Measurements from ENCODE around the gene TNFRSF14.

The TNFRSF14 gene

DNA sequence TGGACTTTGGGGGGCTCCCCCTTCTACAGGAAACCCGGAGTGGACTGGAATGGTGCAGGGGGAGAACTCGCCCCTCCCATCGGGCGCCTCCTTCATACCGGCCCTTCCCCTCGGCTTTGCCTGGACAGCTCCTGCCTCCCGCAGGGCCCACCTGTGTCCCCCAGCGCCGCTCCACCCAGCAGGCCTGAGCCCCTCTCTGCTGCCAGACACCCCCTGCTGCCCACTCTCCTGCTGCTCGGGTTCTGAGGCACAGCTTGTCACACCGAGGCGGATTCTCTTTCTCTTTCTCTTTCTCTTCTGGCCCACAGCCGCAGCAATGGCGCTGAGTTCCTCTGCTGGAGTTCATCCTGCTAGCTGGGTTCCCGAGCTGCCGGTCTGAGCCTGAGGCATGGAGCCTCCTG lies at the start of gene TNFRSF14:
TNFRSF14 (plus strand) TSS at position 95 of the 401 bp plus-strand sequence; CDS start at position 389, 294 bp downstream.
- no peak for DNase-seq

DNA sequence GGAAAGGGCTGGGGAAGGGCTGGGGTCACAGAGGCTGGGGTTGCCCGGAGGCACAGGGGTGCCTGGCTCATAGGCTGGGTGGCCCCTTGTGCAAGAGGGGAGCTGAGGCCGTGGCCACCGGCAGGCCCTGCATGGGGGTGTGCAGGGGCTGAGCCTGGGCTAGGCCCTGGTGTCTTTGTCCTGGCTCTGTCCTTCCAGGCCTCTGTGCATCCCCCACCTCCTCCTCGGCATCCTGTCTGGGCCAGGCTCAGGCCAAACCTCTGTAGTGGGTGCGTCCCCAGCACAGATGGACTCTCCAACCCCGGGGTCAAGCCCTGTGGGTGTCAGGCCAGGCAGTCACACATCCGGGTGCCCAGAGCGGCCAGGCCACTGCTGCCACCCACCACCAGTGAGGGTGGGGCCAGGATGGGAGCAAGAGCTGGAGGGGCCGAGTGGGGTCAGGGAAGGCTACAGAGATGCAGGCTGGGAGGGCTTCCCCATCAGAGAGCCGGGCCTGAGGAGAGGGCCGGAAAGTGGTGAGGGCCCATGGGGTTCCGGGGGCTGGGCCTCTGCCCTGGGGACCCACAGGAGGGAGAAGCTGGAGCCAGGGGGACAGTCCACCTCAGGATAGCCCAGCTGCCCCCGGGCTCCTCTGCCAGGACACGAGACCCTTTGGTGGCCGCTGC lies 49.1 kb upstream of the TNFRSF14 start:
- DNase-seq, result no peak

DNA sequence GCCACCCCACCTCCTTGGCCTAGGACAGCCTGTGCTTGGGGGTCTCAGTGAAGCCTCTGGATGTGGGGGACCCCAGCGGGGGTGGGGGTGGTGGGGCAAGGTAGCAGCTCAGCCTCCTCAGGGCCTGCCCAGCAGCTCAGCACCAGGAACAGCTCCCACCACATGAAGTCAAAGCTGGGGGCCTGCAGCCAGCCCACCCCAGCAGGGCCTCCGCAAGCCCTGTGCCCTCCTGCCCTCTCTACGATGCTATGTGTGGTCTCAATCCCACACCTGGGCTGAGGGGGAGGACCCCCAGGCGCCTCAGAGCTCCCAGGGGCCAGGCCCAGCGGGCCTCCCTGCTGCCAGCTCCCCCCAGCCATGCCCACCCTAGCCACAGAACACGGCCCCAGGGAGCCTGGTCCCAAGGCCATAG lies 48.4 kb upstream of the TNFRSF14 start:
- DNase-seq, result no peak

DNA sequence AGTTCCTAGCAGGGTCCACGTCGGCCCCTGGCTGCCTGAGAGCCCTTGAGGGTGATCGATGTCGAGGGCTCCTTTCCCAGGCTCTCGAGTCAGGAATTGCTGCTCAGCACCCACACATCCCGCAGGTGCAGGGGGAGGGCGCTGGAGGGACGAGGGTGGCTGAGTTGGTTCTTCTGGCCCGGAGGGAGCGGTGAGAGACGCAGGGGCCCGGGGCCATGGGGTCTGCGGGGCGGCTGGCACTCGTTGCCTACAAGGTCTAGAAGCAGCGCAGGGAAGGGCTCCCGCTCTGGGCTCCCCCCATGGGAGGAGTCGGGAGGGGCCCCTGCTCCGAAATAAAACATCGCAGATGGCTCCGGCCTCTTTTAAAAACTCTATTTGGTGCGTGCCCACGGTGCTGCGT lies 48.0 kb upstream of the TNFRSF14 start:
- DNase-seq, result no peak

DNA sequence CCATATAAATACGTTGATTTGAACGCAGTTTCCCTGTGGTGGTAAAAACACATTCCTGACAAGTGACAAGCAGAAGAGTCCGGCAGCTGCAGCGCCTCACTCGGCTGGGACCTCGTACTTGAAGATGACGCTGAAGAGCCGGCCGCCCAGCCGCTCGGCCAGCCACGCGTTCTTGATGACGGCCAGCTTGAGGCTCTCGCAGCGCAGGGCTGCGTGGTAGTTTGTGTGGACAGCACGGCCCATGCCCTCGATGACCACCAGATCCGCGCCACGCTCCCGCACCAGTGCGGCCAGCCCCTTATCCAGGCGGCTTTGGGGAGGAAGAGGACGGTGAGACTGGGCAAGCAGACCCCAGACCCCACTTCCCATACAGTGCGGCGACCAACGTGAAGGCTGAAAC lies 47.4 kb upstream of the TNFRSF14 start:
- no peak for DNase-seq

DNA sequence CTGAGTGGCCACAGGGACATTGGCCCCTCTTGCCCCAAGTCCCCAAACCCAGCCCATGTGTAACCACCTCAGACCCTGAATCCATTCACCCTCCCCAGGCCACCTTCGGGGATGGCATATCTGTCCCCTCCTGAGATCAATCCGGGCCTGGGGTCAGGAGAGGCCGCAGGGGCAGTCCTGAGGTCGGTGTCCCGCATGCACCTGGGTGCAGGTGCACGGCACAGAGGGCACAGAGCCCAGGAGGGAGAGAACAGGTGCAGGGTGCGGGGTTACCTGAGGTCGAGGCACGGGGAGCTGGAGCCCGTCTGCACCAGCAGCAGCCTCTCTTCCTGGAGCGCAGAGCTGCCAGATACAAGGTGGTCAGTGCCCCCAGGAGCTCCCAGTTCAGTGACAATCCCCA lies 46.6 kb upstream of the TNFRSF14 start:
- DNase-seq, result no peak

DNA sequence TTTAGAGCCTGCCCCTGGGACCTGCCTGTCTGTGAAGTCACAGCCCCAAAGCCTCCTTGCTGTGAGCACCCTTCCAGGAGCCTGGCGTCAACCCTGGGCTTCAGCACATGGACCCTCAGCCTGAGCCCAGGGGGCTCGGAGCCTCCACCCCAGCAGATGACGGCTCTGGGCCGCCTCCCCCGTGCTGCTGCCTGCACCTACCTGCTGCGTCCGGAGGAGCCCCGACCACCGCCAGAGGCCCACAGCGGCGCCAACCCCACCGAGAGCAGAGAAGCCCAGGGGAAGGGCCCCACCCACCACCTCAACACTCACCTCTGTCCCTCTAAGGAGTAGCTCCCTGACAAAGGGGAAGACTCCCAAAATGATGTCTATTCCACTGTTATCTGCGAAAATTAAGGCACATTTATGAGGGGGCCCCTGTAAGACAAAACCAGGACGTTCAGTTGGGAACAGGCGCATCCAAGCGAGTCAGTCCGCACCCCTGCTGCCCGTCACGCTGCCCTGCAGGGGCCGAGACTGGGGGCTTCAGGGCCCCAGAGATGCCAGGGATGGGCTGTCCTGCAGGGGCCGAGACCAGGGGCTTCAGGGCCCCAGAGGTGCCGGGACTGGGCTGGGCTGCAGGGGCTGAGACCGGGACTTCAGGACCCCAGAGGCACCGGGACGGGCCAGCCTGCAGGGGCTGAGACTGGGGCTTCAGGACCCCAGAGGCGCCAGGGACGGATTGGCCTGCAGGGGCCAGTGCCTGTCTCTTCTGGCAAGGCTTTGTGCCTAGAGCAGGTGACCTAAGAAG lies 45.6 kb upstream of the TNFRSF14 start:
- DNase-seq, result no peak

DNA sequence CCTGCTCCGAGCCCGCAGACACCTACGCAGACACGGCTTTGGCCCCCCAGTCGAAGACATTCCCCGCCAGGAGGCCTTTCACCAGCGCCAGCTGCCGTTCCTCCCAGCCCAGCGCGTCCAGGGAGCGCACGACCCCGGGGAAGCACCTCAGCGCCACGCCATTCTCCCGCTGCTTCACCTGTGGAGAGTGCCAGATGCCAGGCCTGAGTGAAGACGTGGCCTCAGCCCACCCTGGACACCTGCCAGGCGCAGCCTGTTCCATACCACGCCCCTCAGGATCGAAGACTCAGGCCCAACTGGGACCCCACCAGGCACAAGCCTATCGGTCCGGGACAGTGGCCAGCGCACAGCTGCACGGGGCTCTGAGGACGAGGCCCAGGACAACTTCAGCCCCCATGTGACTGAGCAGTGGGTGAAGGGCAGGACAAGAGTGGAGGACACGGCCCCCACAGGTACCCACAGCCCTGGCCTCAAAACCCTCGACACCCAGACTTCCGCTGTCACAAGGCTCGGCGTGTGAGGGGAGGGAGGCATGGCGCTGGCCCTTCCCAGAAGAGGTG lies 43.2 kb upstream of the TNFRSF14 start:
- DNase-seq, result no peak

DNA sequence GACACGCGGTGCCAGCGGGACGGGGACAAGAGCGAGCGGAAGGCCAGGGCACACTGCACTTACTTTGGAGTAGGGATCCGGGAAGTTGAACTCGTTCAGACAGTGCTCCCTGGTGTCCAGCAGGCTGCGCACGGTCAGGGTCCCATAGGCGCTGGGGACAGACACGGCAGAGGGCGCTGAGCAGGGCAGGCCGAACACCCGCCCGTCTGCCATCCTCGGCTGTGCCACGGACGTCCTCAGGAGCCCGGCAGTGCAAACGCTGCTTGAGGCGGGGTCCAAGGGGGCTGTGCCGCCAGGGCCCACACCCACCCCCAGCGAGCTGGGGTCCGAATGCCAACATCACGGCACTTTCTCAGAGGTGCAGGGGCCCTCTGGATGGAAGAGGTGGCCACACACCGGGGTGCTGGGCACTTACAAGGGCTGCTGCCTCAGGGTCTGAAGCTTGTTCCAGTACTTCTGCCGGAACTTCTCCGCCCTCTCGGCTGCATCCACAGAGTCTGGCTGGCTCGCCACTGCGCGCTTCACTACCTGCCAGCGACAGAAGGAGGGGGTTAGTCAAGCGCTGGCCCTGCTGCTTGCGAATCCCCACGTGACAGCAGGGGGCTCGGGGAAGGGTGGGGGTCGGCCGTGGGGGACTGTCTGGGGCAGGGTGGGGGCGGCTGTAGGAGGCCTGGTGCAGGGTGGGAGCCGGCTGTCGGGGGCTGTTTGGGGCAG lies 42.1 kb upstream of the TNFRSF14 start:
- no peak for DNase-seq

DNA sequence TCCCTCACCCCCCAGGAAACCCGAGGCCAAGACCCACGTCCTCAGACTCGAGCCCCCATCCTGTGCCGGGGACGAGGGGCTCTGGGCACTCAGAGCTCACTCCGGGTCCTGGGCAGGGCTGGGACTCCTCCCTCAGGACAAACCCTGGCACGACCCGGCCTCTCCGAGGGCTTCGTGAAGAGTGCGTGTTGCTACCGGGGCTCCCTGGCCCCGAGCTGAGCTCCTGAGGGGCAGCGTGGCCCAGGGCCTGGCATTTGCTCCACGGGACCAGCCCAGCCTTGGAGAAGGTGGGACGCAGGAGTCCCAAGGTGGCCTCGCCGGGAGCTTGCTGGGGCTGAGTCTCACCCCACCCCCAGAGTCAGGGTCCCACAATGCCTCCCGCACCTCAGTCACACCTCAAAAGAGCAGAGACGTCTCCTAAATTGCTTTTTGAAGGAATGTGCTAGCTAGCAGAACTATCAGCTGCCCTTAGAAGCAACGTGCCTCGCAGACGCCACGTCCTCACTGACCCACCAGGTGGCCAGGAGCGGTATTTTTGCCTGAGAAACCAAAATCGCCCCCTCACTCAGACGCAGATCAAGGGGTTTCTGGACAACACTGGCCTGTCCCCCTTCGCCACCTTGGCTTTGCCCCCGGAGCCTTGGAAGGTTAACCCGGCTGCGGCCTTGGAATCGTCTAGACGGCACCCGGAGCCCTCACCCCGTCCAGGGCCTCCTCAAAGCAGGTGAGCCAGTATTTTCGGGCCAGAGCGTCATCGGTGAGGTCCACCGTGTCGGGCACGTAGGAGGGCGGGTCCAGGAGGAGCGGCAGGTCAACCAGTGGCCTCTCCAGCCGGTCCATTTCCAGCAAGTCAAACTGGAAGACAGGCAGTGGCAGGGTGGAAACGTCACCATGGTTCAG lies 41.1 kb upstream of the TNFRSF14 start:
- no peak for DNase-seq

DNA sequence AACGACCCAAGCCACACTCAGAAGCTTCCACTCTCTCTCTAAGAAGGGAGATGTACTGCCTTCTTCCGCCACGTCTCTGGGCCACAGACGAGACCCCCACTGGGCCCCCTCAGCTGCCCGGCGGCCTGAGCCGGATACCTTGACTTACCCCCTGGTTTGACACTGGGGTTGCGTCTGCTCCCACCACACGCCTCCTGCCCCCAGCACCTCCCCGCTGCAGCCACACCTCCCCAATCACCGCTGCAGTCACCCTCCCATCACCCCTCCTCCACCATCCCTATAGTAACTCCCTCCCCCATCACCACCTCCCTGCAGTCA lies 40.4 kb upstream of the TNFRSF14 start:
- no peak for DNase-seq

DNA sequence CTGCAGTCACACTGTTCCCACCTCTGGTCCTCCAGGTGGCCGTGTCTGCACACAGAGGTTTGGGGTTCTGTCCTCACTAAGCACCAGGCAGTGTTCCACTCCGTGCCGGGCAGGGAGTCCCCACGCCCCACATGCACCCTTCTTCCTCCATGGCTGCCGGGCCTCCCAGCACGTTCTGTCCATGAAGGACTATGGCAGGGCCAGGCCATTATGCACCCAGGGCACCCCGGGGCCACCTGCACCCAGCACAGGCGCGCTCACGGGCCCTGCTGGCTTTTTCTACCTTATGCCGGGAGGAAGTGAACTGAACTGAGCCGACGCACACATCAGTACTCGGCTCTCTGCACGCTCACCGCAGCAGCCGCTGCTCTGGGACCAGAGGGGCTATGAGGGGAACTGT lies 40.0 kb upstream of the TNFRSF14 start:
- DNase-seq, result no peak

DNA sequence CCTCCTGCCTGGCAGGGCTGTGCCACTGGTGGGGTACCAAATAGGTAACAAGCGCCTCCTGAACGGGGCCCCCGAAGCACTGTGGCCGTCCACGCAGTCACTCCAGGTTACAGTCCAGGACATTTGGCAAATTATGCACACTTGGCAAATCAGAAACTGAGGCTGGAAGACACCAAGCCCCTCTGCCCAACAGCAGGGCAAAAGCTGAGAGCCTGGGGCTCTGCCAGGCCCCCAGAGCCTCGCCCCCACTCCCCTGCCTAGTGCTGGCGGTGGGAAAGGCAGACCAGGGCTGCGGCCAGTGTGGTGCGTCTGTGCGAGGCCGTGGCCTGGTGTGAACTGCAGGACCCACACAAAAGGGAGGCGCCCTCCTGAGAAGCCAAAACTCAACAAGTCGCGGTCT lies 39.2 kb upstream of the TNFRSF14 start:
- DNase-seq, result no peak

DNA sequence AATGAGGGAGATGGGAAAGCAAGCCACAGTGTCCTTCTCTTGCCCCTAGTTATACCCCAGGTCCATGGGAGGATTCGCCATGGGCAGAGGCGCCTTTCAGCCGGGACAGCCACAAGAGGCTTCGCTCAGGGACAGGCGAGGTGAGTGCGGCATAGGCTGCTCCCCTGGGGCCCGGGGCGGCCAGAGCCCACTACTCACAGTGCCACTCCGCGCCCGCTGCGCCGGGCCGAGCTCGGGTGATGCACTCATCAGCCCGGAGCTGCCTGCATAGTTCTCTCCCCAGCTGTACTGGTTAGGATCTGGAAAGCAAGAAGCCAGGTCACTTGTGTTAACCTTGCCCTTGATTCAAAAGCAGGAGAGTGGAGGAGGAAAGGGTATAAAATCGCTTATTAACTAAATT lies 38.2 kb upstream of the TNFRSF14 start:
- no peak for DNase-seq

DNA sequence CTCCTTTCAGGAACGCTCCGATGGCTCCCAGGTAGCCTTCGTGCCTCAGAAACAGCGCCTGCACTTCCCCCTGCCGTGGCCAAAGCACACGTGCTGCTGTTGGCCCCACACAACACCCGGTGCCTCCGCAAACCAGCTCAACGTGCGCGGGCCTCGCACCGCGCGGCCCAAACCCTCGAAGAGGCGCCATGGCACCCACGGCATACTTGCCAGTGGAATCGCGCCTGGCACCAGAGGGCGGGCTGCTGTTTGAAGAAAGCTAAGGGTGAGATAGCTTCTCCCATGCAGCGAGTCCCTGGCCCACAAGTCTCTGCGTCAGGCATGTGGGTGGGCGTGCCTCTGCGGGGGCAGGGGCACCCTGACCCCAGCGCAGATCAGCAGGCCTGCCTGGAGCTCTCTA lies 37.6 kb upstream of the TNFRSF14 start:
- DNase-seq, result no peak

DNA sequence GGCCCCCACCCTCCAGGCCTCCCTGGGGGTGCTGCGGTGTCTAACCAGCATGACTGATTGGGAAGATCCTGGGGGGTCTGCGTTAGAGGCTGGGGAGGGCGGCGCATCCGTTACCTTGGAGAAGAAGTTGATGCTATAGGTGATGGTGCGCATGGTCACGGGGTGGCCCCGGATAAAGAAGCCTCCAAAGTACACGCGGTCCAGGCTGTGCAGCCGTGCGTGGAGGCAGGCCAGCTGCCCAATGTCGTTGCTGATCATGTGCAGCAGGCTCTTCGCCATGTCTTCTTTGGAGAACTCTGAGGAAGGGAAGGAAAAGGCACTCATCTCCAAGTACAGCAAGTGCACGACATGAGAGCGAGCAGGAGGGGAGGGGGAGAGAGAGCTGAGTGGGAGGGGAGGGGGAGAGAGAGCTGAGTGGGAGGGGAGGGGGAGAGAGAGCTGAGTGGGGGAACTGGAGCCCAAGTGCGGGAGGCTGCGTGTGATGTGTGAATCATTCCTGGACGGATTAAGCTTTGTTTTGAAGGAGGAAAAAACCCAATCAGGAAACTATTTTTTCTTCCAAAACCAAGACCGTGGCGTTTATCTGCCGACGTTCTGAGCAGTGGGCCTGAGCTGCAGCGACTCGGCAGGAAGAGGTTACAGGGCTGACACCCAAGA lies 37.0 kb upstream of the TNFRSF14 start:
- DNase-seq, result no peak

DNA sequence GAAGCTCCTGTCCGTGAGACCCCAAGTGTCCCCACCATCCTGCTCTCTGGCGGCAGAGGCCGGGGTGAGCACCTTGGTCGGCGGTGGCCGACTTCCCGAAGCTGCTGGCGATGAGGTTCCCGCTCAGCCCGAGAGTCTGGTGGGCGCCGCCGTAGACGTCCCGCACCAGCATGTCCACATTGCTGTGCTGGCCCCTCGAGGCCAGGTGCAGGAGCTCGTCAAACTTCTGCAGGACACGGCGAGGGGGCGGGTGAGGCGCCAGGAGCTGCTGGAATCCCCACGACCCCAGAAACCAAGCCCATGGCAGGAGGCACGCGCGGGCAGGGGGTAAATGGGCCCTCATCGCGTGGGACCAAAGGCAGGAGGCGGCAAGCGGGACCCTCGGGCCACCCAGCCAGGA lies 36.4 kb upstream of the TNFRSF14 start:
- no peak for DNase-seq

DNA sequence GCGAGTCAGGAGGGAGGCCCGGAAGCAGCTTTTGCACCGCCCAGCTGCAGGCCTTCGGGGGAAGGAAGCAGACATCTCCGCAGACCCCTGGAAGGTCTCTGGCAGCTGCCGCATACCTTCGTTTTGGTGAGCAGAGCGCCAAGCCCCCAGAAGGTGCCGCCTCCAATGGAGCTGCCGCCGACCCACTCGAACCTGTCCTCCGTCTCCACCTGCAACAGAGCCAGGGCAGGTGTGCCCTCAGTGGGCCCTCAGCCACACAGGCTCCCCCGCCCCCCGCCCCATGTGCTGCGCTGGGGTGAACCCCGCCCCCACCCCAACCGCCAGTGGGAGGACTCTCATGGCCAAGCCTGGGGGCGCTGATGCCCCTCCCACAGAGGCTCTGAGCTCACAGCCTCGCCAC lies 36.0 kb upstream of the TNFRSF14 start:
- DNase-seq, result no peak

DNA sequence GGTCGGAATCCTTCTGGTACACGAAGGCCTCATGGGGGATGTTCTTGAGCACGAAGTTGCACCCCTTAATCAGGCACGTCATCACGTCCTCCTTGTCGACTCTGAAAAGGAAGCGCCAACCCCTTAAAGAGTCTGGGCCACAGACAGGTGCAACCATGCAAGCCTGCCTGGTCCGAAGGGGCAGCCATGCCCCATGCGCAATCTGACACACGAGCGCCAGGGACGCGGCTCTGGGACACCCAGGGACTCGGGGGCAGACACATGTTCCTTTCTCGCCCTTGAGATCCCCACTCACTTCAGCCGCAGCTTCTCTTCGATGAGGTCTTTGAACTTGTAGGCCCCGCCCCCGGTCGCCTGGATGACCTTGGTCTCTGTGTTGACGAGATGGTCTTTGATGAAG lies 35.4 kb upstream of the TNFRSF14 start:
- no peak for DNase-seq

DNA sequence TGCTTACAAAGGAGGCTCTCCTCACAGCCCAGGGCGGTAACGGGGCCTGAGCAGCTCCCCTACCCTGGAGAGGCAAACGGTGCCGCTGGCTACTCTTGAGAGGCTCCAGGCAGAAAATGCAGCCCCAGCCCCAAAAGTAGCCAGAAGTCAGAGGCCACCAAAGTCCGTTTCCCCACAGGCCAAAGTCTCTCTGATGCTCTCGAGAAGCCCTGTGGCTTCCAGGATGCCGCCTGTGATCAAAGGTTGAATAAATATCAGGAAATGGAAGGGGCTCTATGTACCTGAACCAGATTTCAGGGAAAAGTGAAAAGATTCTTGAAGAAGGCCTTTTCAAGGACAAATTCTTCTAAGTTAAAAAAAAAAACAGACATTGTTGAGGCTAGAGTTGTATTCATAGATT lies 33.9 kb upstream of the TNFRSF14 start:
- no peak for DNase-seq

DNA sequence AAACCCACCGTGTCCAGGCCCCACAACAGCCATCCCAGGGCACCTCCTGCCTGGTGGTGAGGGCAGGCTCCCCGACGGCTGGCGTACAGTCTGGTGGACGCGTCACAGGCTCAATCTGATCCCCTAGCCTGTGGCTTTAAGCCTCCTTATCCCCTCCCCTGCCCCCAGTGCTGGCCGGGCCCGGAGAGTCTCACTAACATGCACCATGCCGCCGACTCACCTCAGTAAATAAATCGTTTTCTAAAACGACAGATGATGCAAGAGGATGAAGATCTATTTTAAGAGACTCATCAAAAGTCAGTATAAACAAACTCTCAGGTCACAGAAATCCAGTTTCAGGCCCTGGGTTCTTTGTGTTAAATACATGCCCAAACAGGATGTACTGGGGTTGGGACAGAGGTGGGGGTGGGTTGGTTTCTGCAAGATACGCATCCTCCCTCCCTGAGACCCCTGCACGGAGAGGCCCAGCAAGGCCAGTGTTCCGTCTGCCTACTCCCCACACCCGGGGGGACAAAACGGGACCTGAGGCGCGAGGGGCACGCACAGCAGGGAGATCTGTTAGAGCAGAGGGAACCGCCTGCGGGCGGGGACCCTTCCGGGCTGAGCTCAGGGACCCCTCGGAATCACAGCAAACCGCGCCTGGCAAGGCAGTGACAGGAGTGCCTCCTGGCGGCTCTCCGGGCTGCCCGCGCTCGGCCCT lies 32.8 kb upstream of the TNFRSF14 start:
- DNase-seq, result no peak
